Trophoblast cell (in vitro differentiated cells and primary cell): ENCODE data around the gene LPP.

Experiments
- DNase-seq, 2 donors: peaks; one replicate each; pipeline ENCODE4 v3.0.0-alpha.2; 2016
- H2AFZ ChIP-seq: 2 replicates; pipeline ENCODE4 v1.6.1; 2013; ENCODE audit warnings: low read length, moderate library complexity, mild to moderate bottlenecking; ENCODE audit not compliant: insufficient read depth, poor library complexity
- H2AK5ac ChIP-seq: 2 replicates; pipeline ENCODE4 v1.6.1; 2013; ENCODE audit warnings: mild to moderate bottlenecking, low read length
- H2BK120ac ChIP-seq: 2 replicates; pipeline ENCODE4 v1.6.1; 2013; ENCODE audit warnings: low read length, mild to moderate bottlenecking, moderate library complexity; ENCODE audit not compliant: insufficient read depth, poor library complexity
- H2BK12ac ChIP-seq: 2 replicates; pipeline ENCODE4 v1.6.1; 2013; ENCODE audit warnings: mild to moderate bottlenecking, low read length, moderate library complexity
- H2BK5ac ChIP-seq: 2 replicates; pipeline ENCODE4 v1.6.1; 2013; ENCODE audit warnings: low read length, low read depth, moderate library complexity, mild to moderate bottlenecking; ENCODE audit not compliant: poor library complexity
- H3K14ac ChIP-seq: 2 replicates; pipeline ENCODE4 v1.6.1; 2013; ENCODE audit warnings: mild to moderate bottlenecking, low read length
- H3K18ac ChIP-seq: 2 replicates; pipeline ENCODE4 v1.6.1; 2013; ENCODE audit warnings: mild to moderate bottlenecking, low read length
- H3K23ac ChIP-seq: 2 replicates; pipeline ENCODE4 v1.6.1; 2013; ENCODE audit warnings: low read length
- H3K27ac ChIP-seq: 2 replicates; pipeline ENCODE4 v1.5.1; 2013; ENCODE audit warnings: low read depth, mild to moderate bottlenecking, inconsistent platforms, low read length, moderate library complexity
- H3K27me3 ChIP-seq: 2 replicates; pipeline ENCODE4 v1.6.1; 2013; ENCODE audit warnings: inconsistent platforms, mild to moderate bottlenecking, low read length, moderate library complexity; ENCODE audit not compliant: insufficient read depth
- H3K36me3 ChIP-seq, 2 experiments: 1 replicate in 1 of 2; 2 replicates in 1 of 2; pipeline ENCODE4 v1.6.1; 2013; ENCODE audit warnings: low read length in 2 of 2, mild to moderate bottlenecking in 2 of 2, moderate library complexity in 1 of 2; ENCODE audit not compliant: insufficient read depth in 2 of 2, control insufficient read depth in 1 of 2
- H3K4ac ChIP-seq: 2 replicates; pipeline ENCODE4 v1.6.1; 2013; ENCODE audit warnings: low read depth, mild to moderate bottlenecking, low read length, moderate library complexity
- H3K4me1 ChIP-seq, 2 experiments: 1 replicate in 1 of 2; 2 replicates in 1 of 2; pipeline ENCODE4 v1.6.1; 2013; ENCODE audit warnings: low read length in 2 of 2, mild to moderate bottlenecking in 2 of 2, moderate library complexity in 1 of 2; ENCODE audit not compliant: insufficient read depth in 2 of 2, control insufficient read depth in 1 of 2
- H3K4me2 ChIP-seq: 2 replicates; pipeline ENCODE4 v1.6.1; 2013; ENCODE audit warnings: inconsistent platforms, mild to moderate bottlenecking, low read length, moderate library complexity
- H3K4me3 ChIP-seq: 2 replicates; pipeline ENCODE4 v1.5.1; 2013; ENCODE audit warnings: mild to moderate bottlenecking, low read depth, low read length, inconsistent platforms
- H3K79me1 ChIP-seq: one replicate; pipeline ENCODE4 v1.6.1; 2013; ENCODE audit warnings: low read length
- H3K79me2 ChIP-seq: 2 replicates; pipeline ENCODE4 v1.6.1; 2013; ENCODE audit warnings: low read length, mild to moderate bottlenecking; ENCODE audit not compliant: control insufficient read depth, insufficient read depth, poor library complexity
- H3K9ac ChIP-seq: 2 replicates; pipeline ENCODE4 v1.6.1; 2013; ENCODE audit warnings: mild to moderate bottlenecking, low read length
- H3K9me3 ChIP-seq: 2 replicates; pipeline ENCODE4 v1.6.1; 2013; ENCODE audit warnings: low read depth, mild to moderate bottlenecking, control low read depth, inconsistent platforms, low read length; ENCODE audit not compliant: insufficient read depth
- H4K12ac ChIP-seq: 2 replicates; pipeline ENCODE4 v1.6.1; 2013; ENCODE audit warnings: low read depth, mild to moderate bottlenecking, low read length, moderate library complexity
- H4K8ac ChIP-seq: 2 replicates; pipeline ENCODE4 v1.6.1; 2013; ENCODE audit warnings: low read depth, mild to moderate bottlenecking, low read length, moderate library complexity
- H4K91ac ChIP-seq: one replicate; pipeline ENCODE4 v1.6.1; 2013; ENCODE audit warnings: low read depth, mild to moderate bottlenecking, low read length, moderate library complexity
- WGBS: extraction: QIAGEN DNeasy Blood & Tissue Kit; methylation state at CpG from one replicate; pipeline ENCODE4 v1.1.7; 2013; ENCODE audit warnings: missing lambda C conversion rate; ENCODE audit not compliant: insufficient read length, insufficient coverage; ENCODE audit errors: extremely low coverage; 5-methylcytosine and 5-hydroxymethylcytosine counted together

The LPP gene

GRCh38 chr3:188926111-188926510 is 772.2 kb downstream of the LPP start:
- Histone ChIP-seq H3K36me3 (no peaks in the 10 kb centered on the region), H4K91ac (no peak overlapping the region), H2BK5ac (no peak overlapping the region), H2AFZ (no peak overlapping the region), H3K4me3 (no peak overlapping the region), H3K4me2 (no peak overlapping the region), H3K4ac (no peak overlapping the region), H3K23ac (no peak overlapping the region), H3K18ac (no peak overlapping the region), H4K8ac (no peak overlapping the region), H3K4me1 (peaks cover 0 to 5% of the 10 kb centered on the region in 2 experiments), H4K12ac (no peak overlapping the region), H3K27me3 (no peaks in the 10 kb centered on the region), H3K14ac (no peak overlapping the region), H3K9me3 (no peaks in the 10 kb centered on the region), H3K27ac (no peak overlapping the region), H3K79me2 (no peaks in the 10 kb centered on the region), H2BK120ac (no peak overlapping the region), H2AK5ac (no peak overlapping the region), H2BK12ac (no peak overlapping the region), H3K9ac (no peak overlapping the region), H3K79me1 (no peaks in the 10 kb centered on the region)
- no CpG with 5 or more reads among the region's 4 CpGs for WGBS
- DNase-seq: no peak

GRCh38 chr3:188926741-188927511 is 773.0 kb downstream of the LPP start:
- Histone ChIP-seq H3K4ac (no peak overlapping the region), H4K8ac (no peak overlapping the region), H4K91ac (peak overlapping the region; percentile 9), H2BK5ac (no peak overlapping the region), H2BK12ac (no peak overlapping the region), H3K4me2 (no peak overlapping the region), H3K79me1 (no peaks in the 10 kb centered on the region), H2BK120ac (no peak overlapping the region), H3K9me3 (no peaks in the 10 kb centered on the region), H3K14ac (no peak overlapping the region), H3K36me3 (no peaks in the 10 kb centered on the region), H3K4me3 (no peak overlapping the region), H2AK5ac (no peak overlapping the region), H3K27me3 (no peaks in the 10 kb centered on the region), H3K79me2 (no peaks in the 10 kb centered on the region), H2AFZ (no peak overlapping the region), H4K12ac (no peak overlapping the region), H3K18ac (no peak overlapping the region), H3K23ac (no peak overlapping the region), H3K4me1 (peaks cover 0 to 5% of the 10 kb centered on the region in 2 experiments), H3K9ac (no peak overlapping the region), H3K27ac (no peak overlapping the region)
- DNase-seq: peak; percentile 78 to 92
- no CpG with 5 or more reads among the region's 9 CpGs for WGBS

- no peak overlapping the region for H2AFZ ChIP-seq
- H3K79me1 ChIP-seq: no peaks in the 10 kb centered on the region
- no peak overlapping the region for H4K91ac ChIP-seq
- H2BK5ac ChIP-seq: no peak overlapping the region
- H3K23ac ChIP-seq: no peak overlapping the region
- H2BK12ac ChIP-seq: no peak overlapping the region
- no peak overlapping the region for H4K8ac ChIP-seq
- H3K4me2 ChIP-seq: no peak overlapping the region
- H3K36me3 ChIP-seq: no peaks in the 10 kb centered on the region
- no peak overlapping the region for H3K18ac ChIP-seq
- DNase-seq: no peak
- H3K27ac ChIP-seq: no peak overlapping the region
- H3K14ac ChIP-seq: no peak overlapping the region
- peaks cover 0 to 5% of the 10 kb centered on the region in 2 experiments for H3K4me1 ChIP-seq
- H3K9ac ChIP-seq: no peak overlapping the region
- H3K4ac ChIP-seq: no peak overlapping the region
- no peaks in the 10 kb centered on the region for H3K9me3 ChIP-seq
- H2AK5ac ChIP-seq: no peak overlapping the region
- H4K12ac ChIP-seq: no peak overlapping the region
- H3K79me2 ChIP-seq: no peaks in the 10 kb centered on the region
- H3K27me3 ChIP-seq: no peaks in the 10 kb centered on the region
- H3K4me3 ChIP-seq: no peak overlapping the region
- H2BK120ac ChIP-seq: no peak overlapping the region
Measured at GRCh38 chr3:188927971-188928370, 774.0 kb downstream of the LPP start.

GRCh38 chr3:188929137-188929536 is 775.2 kb downstream of the LPP start:
- H3K4me1 ChIP-seq: peaks cover 0 to 5% of the 10 kb centered on the region in 2 experiments
- no CpG with 5 or more reads among the region's 2 CpGs for WGBS
- no peak overlapping the region for H3K4me3 ChIP-seq

More at GRCh38 chr3:188929137-188929536, 775.2 kb downstream of the LPP start:
- no peak overlapping the region for H3K27ac ChIP-seq
- H2BK120ac ChIP-seq: no peak overlapping the region
- no peak overlapping the region for H3K23ac ChIP-seq
- H4K8ac ChIP-seq: no peak overlapping the region
- no peaks in the 10 kb centered on the region for H3K36me3 ChIP-seq
- no peak overlapping the region for H3K14ac ChIP-seq
- no peaks in the 10 kb centered on the region for H3K9me3 ChIP-seq
- H2AK5ac ChIP-seq: no peak overlapping the region
- DNase-seq: no peak
- H4K12ac ChIP-seq: no peak overlapping the region
- H3K79me2 ChIP-seq: no peaks in the 10 kb centered on the region
- no peak overlapping the region for H3K9ac ChIP-seq
- no peak overlapping the region for H3K4ac ChIP-seq
- H3K18ac ChIP-seq: no peak overlapping the region
- H2AFZ ChIP-seq: no peak overlapping the region
- H3K79me1 ChIP-seq: no peaks in the 10 kb centered on the region
- no peak overlapping the region for H3K4me2 ChIP-seq
- no peak overlapping the region for H2BK12ac ChIP-seq
- H2BK5ac ChIP-seq: no peak overlapping the region
- H4K91ac ChIP-seq: no peak overlapping the region
- H3K27me3 ChIP-seq: no peaks in the 10 kb centered on the region
